ENCODE measurements around the gene VASN. TPM values are rescaled to one million over a fixed set of nuclear protein-coding genes. Genes with fewer than 3 reads are reported as not detected.

VASN gene
- total RNA-seq, 2 donors from 2014 or later = 14.3 to 22.1 TPM

DNA sequence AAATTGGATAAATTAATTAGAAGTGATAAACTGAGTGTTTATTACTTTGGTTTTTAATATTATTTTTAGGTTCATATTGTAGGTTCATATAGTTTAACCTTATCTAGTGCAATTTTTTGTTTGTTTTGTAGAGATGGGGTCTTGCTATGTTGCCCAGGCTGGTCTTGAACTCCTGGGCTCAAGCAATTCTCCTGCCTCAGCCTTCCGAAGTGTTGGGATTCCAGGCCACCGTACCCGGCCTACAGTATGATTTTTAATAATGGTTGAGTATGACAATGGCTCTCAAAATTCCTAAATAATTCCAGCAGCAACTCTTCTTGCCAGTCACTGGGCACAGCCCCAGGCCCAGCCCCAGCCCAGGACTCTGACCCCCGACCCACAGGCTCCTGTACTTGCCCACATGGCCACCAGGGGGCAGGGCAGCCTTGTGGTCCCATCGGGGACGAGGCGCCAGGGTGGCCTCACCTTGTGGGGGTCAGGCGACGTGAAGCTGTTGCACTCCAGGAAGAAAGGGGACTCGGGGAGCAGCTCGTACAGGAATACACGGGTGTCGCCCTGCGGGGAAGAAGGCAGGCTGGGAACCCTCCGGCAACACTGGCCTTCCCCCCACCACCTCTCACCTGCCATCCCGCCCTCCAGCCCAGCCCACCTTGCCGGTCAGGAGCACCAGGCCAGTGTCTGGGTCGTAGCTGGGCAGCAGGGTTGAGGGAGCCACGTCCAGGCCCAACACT lies 12.7 kb upstream of the VASN start:
- intact Hi-C loops (cut with DNase I) = no loop called here
- peak; percentile 63 for ATAC-seq
- H3K36me3 ChIP-seq (replicated peaks in 1 of 2; ENCODE audit: insufficient read depth in 1 of 2, low read depth in 2 of 2) = peaks cover 0 to 2% of the 10 kb centered on the region in 2 donors
- 25 to 37% methylated on average over 11 to 19 of the region's 19 CpGs for WGBS, 2 donors
- no peaks in the 10 kb centered on the region for H3K4me1 ChIP-seq
- no peak overlapping the region for H3K4me3 ChIP-seq
- no peaks in the 10 kb centered on the region for H3K9me3 ChIP-seq
- peak; percentile 51 to 79 (median 66) for DNase-seq
- TF ChIP-seq POLR2A (IDR thresholded peaks at IDR 0.05) = no peak
- TF ChIP-seq, protein P1, sequence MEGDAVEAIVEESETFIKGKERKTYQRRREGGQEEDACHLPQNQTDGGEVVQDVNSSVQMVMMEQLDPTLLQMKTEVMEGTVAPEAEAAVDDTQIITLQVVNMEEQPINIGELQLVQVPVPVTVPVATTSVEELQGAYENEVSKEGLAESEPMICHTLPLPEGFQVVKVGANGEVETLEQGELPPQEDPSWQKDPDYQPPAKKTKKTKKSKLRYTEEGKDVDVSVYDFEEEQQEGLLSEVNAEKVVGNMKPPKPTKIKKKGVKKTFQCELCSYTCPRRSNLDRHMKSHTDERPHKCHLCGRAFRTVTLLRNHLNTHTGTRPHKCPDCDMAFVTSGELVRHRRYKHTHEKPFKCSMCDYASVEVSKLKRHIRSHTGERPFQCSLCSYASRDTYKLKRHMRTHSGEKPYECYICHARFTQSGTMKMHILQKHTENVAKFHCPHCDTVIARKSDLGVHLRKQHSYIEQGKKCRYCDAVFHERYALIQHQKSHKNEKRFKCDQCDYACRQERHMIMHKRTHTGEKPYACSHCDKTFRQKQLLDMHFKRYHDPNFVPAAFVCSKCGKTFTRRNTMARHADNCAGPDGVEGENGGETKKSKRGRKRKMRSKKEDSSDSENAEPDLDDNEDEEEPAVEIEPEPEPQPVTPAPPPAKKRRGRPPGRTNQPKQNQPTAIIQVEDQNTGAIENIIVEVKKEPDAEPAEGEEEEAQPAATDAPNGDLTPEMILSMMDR (IDR thresholded peaks at IDR 0.05) = peak; percentile 83 to 93 (median 91)
- H3K27ac ChIP-seq = no peak overlapping the region
- H3K27me3 ChIP-seq = no peaks in the 10 kb centered on the region

DNA sequence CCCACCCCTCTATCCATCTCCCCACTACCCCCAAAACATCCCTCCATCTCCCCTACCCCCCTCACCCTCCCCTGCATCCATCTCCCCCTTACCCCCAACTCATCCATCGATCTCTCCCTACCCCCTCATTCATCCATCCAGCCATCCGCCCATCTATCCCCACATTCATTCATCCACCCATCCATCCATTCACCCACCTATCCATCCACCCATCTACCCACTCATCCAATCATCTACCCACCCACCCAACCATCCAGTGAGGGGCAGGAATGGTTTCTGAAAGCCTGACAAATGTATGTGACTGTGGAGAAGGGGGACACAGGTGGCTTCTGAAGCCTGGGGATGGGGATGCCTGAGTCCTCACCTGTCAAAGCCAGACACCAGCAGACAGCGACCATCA lies 11.7 kb upstream of the VASN start:
- 84 to 94% methylated on average over 3 of the region's 3 CpGs for WGBS, 2 donors
- H3K9me3 ChIP-seq = no peaks in the 10 kb centered on the region
- no peak for DNase-seq
- no peak for ATAC-seq
- no peaks in the 10 kb centered on the region for H3K4me1 ChIP-seq
- intact Hi-C loops (cut with DNase I) = loop anchor here (2.0 kb wide), 1 partner anchor 41 kb away; no protein-coding TSS in a partner anchor
- no peaks in the 10 kb centered on the region for H3K27me3 ChIP-seq
- H3K4me3 ChIP-seq = no peak overlapping the region
- H3K36me3 ChIP-seq (replicated peaks in 1 of 2; ENCODE audit: insufficient read depth in 1 of 2, low read depth in 2 of 2) = peaks cover 0 to 2% of the 10 kb centered on the region in 2 donors
- H3K27ac ChIP-seq = no peak overlapping the region
- TF ChIP-seq, protein P1 (IDR thresholded peaks at IDR 0.05) = no peak

DNA sequence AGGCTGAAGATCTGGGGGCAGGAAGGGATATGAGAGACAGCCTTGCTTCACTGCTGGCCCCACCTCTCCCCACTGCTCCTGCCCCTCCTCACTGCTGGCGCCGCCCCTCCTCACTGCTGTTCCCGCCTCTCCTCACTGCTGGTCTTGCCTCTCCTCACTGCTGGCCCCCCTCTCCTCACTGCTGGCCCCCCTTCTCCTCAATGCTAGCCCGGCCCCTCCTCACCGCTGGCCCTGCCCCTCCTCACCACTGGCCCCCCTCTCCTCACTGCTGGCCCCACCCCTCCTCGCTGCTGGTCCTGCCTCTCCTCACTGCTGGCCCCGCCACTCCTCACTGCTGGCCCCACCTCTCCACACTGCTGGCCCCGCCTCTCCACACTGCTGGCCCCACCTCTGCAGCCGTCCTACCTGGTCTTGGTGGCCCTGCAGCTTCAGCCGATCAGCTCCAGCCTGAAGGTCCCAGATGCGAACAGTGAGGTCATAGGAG lies 11.1 kb upstream of the VASN start:
- Histone ChIP-seq H3K4me3 (no peak overlapping the region), H3K36me3 (replicated peaks in 1 of 2; ENCODE audit: insufficient read depth in 1 of 2, low read depth in 2 of 2) (peaks cover 0 to 2% of the 10 kb centered on the region in 2 donors), H3K27me3 (no peaks in the 10 kb centered on the region), H3K27ac (no peak overlapping the region), H3K4me1 (no peaks in the 10 kb centered on the region), H3K9me3 (no peaks in the 10 kb centered on the region)
- intact Hi-C loops (cut with DNase I) = loop anchor here (2.0 kb wide), 1 partner anchor 40 kb away; no protein-coding TSS in a partner anchor
- 80 to 94% methylated on average over 9 to 11 of the region's 11 CpGs for WGBS, 2 donors
- TF ChIP-seq, protein P1 (IDR thresholded peaks at IDR 0.05) = no peak
- no peak for TF ChIP-seq POLR2A (IDR thresholded peaks at IDR 0.05)
- ATAC-seq = peak; percentile 20
- no peak for DNase-seq

DNA sequence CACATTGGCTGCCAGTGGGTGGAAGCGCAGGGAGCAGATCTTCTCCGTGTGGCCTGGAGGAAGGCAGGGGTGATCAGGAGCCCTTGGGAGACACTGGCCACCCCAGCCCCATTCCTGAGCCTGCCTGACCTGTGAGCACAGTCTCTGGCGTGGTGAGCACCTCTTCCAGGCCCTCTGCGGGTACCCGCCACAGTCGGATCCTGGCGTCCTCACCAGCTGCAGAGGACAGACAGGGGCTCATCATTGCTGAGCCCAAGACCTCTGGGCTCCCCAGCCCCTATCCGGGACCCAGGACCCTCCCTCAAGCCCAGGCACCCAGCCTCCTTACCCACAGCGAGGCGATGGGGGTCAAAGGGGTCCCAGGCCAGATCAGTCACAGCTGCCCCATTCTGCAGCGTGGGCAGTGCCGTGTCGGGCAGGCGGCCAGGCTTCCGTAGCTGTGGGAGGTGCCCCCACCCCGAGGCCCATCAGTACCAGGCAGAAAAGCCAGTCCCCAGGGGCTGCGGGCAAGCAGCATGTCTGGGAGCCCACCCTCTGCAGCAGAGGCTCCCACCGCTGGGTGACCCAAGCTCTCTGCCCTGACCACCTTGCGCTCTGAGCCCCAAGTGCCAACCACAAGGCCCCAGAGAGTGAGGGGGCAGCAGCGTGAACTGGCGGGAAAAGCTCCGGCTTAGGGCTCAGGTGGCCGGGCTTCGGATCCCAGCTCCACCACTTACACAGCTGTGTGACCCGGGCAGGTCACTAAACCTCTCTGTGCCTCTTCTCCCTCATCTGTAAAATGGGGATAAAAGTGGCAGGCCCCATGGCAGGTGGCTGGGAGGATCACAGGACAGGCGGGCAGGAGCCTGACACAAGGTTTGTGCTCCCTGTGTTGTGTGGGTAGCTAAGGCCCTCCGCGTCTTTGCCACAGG lies 10.4 kb upstream of the VASN start:
- TF ChIP-seq, protein P1 (IDR thresholded peaks at IDR 0.05) = no peak
- TF ChIP-seq POLR2A (IDR thresholded peaks at IDR 0.05) = no peak
- no peaks in the 10 kb centered on the region for H3K4me1 ChIP-seq
- H3K9me3 ChIP-seq = no peaks in the 10 kb centered on the region
- H3K27ac ChIP-seq = no peak overlapping the region
- H3K27me3 ChIP-seq = no peaks in the 10 kb centered on the region
- no peak for DNase-seq
- no peak overlapping the region for H3K4me3 ChIP-seq
- peaks cover 0 to 2% of the 10 kb centered on the region in 2 donors for H3K36me3 ChIP-seq (replicated peaks in 1 of 2; ENCODE audit: insufficient read depth in 1 of 2, low read depth in 2 of 2)
- no peak for ATAC-seq
- intact Hi-C loops (cut with DNase I) = loop anchor here (2.0 kb wide), 1 partner anchor 40 kb away; no protein-coding TSS in a partner anchor
- 96 to 100% methylated on average over 10 to 27 of the region's 28 CpGs for WGBS, 2 donors

All from body of pancreas (tissue), 4 donors.